OCI-LY7 (cell line): ENCODE measurements around the gene MAML3. TPM values are rescaled to one million over a fixed set of nuclear protein-coding genes. Genes with fewer than 3 reads are reported as not detected.

Experiments used
- BruUV-seq: library from RNA; stranded (reverse); fragments of 400-500 nt; replicated peaks from 2 replicates; lab custom pipeline; 2021; lab: Mats Ljungman, UMichigan
- CTCF ChIA-PET: fragments of 300-600 bp; sonication (Branson Sonifier 250); formaldehyde crosslinking; loops from one replicate; lab custom pipeline; 2022; ENCODE audit warnings: antibody characterized with exemption; ENCODE audit not compliant: unreplicated experiment; lab: Charles Lee
- POLR2A ChIA-PET: fragments of 300-600 bp; sonication (Branson Sonifier 250); formaldehyde crosslinking; loops from one replicate; lab custom pipeline; 2022; ENCODE audit warnings: antibody characterized with exemption; lab: Charles Lee
- DNase-seq: peaks from one replicate; pipeline ENCODE4 v3.0.0-alpha.2; 2015; ENCODE audit warnings: low spot score
- H2AFZ ChIP-seq: fragments of 200-600 bp; sonication (generic), shearing (Covaris generic); 2 replicates; pipeline ENCODE4 v1.6.1; 2014; ENCODE audit warnings: mild to moderate bottlenecking, antibody characterized with exemption, low read length, moderate library complexity
- H3K27ac ChIP-seq: fragments of 200-600 bp; sonication (generic); 2 replicates; pipeline ENCODE4 v1.5.1; 2014; ENCODE audit warnings: mixed run types, low read depth, mild to moderate bottlenecking, moderate library complexity, low read length, inconsistent platforms; ENCODE audit not compliant: poor library complexity, severe bottlenecking
- H3K36me3 ChIP-seq: fragments of 200-600 bp; sonication (generic); 2 replicates; pipeline ENCODE4 v1.6.1; 2014; ENCODE audit warnings: mild to moderate bottlenecking, antibody characterized with exemption, low read length, moderate library complexity, mixed read lengths; ENCODE audit not compliant: insufficient read depth
- H3K4me1 ChIP-seq: fragments of 200-600 bp; sonication (generic); 2 replicates; pipeline ENCODE4 v1.5.1; 2014; ENCODE audit warnings: mild to moderate bottlenecking, low read length; ENCODE audit not compliant: insufficient read depth, poor library complexity, severe bottlenecking
- H3K4me2 ChIP-seq: fragments of 200-600 bp; sonication (generic); 2 replicates; pipeline ENCODE4 v1.6.1; 2014; ENCODE audit warnings: mild to moderate bottlenecking, low read length
- H3K4me3 ChIP-seq: fragments of 200-600 bp; sonication (generic); 2 replicates; pipeline ENCODE4 v1.5.1; 2014; ENCODE audit warnings: mild to moderate bottlenecking, low read depth, low read length; ENCODE audit not compliant: poor library complexity, severe bottlenecking
- H3K79me2 ChIP-seq: fragments of 200-600 bp; sonication (generic); 2 replicates; pipeline ENCODE4 v1.6.1; 2016; ENCODE audit warnings: low read depth, mild to moderate bottlenecking, low read length, moderate library complexity, mixed read lengths; ENCODE audit not compliant: insufficient read depth
- H3K9me2 ChIP-seq: fragments of 200-600 bp; sonication (generic); 2 replicates; pipeline ENCODE4 v1.6.1; 2016; ENCODE audit warnings: mild to moderate bottlenecking, low read length, mixed read lengths; ENCODE audit not compliant: insufficient read depth
- H3K9me3 ChIP-seq: fragments of 200-600 bp; sonication (generic); 2 replicates; pipeline ENCODE4 v1.6.1; 2014; ENCODE audit warnings: mild to moderate bottlenecking, mixed run types, low read length, mixed read lengths
- H4K20me1 ChIP-seq: fragments of 200-600 bp; sonication (generic); 2 replicates; pipeline ENCODE4 v1.6.1; 2014; ENCODE audit warnings: mild to moderate bottlenecking, antibody characterized with exemption, low read length, moderate library complexity, mixed read lengths; ENCODE audit not compliant: insufficient read depth
- EZH2phosphoT487 ChIP-seq: fragments of 200-600 bp; sonication (generic); IDR thresholded peaks from 2 replicates; pipeline ENCODE4 v1.6.1; 2018; ENCODE audit warnings: low read depth, borderline replicate concordance, mild to moderate bottlenecking, mixed run types, antibody characterized with exemption, low read length, moderate library complexity, mixed read lengths
- intact Hi-C: fragments of 100-400 bp; cut with micrococcal nuclease; formaldehyde crosslinking; loops from one replicate; pipeline ENCODE4 v1.10.0; 2022; ENCODE audit not compliant: unreplicated experiment
- total RNA-seq, 2 experiments: library from RNA; depleted of rRNA in 1 of 2; stranded (reverse); fragments of >200 nt in 1 of 2; shearing (Covaris generic) in 1 of 2; gene quantifications; 2 replicates each; pipeline ENCODE4 v1.2.3, GENCODE V29; 2014 to 2022
- TF ChIP-seq, protein P1 (sequence below): fragments of 200-600 bp; sonication (generic); conservative IDR thresholded peaks from 2 replicates; pipeline ENCODE4 v1.5.1; 2014; ENCODE audit warnings: mild to moderate bottlenecking, antibody characterized with exemption, low read length, moderate library complexity, mixed read lengths

The MAML3 gene
- total RNA-seq, 2 experiments from 2014 or later, result 0.80 to 1.2 TPM

DNA sequence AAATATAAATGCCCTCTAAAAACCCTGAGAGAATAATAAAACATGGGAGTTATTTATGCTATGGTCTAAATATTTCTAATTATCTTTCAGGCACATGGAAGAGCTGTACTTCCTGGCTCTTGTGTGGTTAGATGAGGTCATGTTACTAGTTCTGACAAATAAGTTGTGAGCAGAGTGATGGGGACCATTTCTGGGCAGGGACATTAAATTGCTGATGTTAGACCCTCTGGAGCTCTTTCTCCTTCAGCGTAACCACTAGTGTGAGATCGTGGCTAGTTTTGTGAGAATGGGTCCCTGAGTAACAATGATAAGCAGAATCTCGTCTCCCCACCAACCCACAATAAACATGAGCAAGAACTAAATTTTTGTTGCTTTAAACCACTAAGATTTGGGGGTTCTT is 108.0 kb downstream of the MAML3 start:
- CTCF ChIA-PET, result interaction anchor here (0.8 kb wide), 1 partner anchor 10 kb away, joined by 3 read pairs; no protein-coding TSS in a partner anchor
- Histone ChIP-seq H3K27ac (no peak overlapping the region), H3K4me2 (no peak overlapping the region), H3K4me1 (peaks cover 23% of the 10 kb centered on the region), H3K9me2 (no peaks in the 10 kb centered on the region), H3K79me2 (no peaks in the 10 kb centered on the region), H4K20me1 (no peaks in the 10 kb centered on the region), H3K9me3 (no peaks in the 10 kb centered on the region), H3K4me3 (no peak overlapping the region), H3K36me3 (no peaks in the 10 kb centered on the region), H2AFZ (no peak overlapping the region)
- no peak for DNase-seq
- POLR2A ChIA-PET, result interaction anchor here (0.6 kb wide), 1 partner anchor 8 kb away, joined by 3 read pairs; no protein-coding TSS in a partner anchor
- no TSS peak for BruUV-seq
- intact Hi-C loops, result loop anchor here (5.0 kb wide), 1 partner anchor 69 kb away; no protein-coding TSS in a partner anchor
- TF ChIP-seq EZH2phosphoT487, result no peak

DNA sequence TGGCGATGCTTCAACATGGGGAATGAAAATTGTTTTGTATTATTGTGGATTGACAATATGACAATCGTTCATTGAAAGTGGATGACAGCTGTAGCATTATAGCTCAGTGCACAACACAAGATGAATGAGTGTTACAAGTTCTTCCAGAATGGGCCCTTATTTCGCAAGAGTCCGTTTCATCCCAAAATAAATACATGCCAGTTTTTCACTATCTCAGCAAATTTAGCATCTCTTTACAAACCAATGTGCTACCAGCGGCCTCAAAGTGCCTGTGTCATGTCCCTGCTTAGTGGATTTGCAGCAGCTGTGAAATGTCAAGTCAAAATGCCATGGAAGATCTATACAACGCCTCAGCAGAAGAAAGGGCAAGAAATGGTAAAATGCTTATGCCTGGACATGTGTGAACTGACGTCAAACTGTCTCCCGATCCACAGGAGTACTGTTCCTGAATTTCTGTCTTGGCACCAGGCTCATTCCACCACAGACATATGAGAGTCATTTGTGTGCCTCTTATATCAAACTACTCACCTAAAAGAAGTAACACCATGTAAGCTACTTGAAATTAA is 109.6 kb downstream of the MAML3 start:
- CTCF ChIA-PET, result no interaction called here

DNA sequence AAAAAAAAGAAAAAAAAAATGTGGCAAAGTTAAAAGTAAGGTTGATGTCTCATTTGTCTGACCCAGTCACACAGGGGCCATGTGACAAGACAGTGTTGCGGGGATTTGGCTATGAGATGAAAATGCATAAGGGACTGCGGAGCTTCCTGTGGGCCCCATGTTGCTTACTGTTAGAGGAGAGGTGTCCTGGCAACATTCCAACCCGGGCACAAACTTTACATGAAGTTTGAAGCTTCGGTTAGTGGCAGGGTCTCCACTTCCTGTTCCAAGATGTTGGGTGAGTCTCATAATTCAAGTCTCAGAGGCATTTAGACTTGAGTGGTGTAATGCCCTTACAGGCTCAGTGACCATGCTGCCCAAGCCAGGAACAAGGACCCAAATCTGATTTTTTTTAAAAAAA is 111.3 kb downstream of the MAML3 start:
- Histone ChIP-seq H3K27ac (no peak overlapping the region), H4K20me1 (no peaks in the 10 kb centered on the region), H2AFZ (no peak overlapping the region), H3K4me2 (no peak overlapping the region), H3K9me3 (no peaks in the 10 kb centered on the region), H3K79me2 (no peaks in the 10 kb centered on the region), H3K36me3 (no peaks in the 10 kb centered on the region), H3K4me1 (no peaks in the 10 kb centered on the region), H3K9me2 (no peaks in the 10 kb centered on the region), H3K4me3 (no peak overlapping the region)
- TF ChIP-seq, protein P1, sequence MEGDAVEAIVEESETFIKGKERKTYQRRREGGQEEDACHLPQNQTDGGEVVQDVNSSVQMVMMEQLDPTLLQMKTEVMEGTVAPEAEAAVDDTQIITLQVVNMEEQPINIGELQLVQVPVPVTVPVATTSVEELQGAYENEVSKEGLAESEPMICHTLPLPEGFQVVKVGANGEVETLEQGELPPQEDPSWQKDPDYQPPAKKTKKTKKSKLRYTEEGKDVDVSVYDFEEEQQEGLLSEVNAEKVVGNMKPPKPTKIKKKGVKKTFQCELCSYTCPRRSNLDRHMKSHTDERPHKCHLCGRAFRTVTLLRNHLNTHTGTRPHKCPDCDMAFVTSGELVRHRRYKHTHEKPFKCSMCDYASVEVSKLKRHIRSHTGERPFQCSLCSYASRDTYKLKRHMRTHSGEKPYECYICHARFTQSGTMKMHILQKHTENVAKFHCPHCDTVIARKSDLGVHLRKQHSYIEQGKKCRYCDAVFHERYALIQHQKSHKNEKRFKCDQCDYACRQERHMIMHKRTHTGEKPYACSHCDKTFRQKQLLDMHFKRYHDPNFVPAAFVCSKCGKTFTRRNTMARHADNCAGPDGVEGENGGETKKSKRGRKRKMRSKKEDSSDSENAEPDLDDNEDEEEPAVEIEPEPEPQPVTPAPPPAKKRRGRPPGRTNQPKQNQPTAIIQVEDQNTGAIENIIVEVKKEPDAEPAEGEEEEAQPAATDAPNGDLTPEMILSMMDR, result no peak
- no peak for TF ChIP-seq EZH2phosphoT487
- ChIA-PET POLR2A (no interaction called here), CTCF (no interaction called here)
- intact Hi-C loops, result no loop called here
- DNase-seq, result no peak
- no TSS peak for BruUV-seq

More for the DNA sequence above, 109.6 kb downstream of the MAML3 start:
- BruUV-seq, result no TSS peak
- H3K36me3 ChIP-seq, result no peaks in the 10 kb centered on the region
- H3K9me2 ChIP-seq, result no peaks in the 10 kb centered on the region
- no peak overlapping the region for H3K4me2 ChIP-seq
- no peak overlapping the region for H3K4me3 ChIP-seq
- no peak overlapping the region for H3K27ac ChIP-seq
- no peak overlapping the region for H2AFZ ChIP-seq
- POLR2A ChIA-PET, result no interaction called here
- no peaks in the 10 kb centered on the region for H3K9me3 ChIP-seq
- H3K4me1 ChIP-seq, result peaks cover 13% of the 10 kb centered on the region
- TF ChIP-seq EZH2phosphoT487, result no peak
- TF ChIP-seq, protein P1, result no peak
- no peak for DNase-seq
- intact Hi-C loops, result no loop called here
- H4K20me1 ChIP-seq, result no peaks in the 10 kb centered on the region
- H3K79me2 ChIP-seq, result no peaks in the 10 kb centered on the region
